ENCODE data around the gene BMPR1B.
A peak's percentile ranks its signal among the peaks of the same experiment; 100 is the strongest.

The BMPR1B gene

GRCh38 chr4:94743838-94744237 is 13.9 kb upstream of the BMPR1B start (continued):
- TF ChIP-seq ZNF138 (tag by site-specific recombination; IDR thresholded peaks at IDR 0.05; ENCODE audit: borderline replicate concordance) (no peak), ZNF37A (tag by site-specific recombination; IDR thresholded peaks at IDR 0.05) (no peak), ZNF112 (tag by site-specific recombination; IDR thresholded peaks at IDR 0.05) (no peak), ZNF132 (tag by site-specific recombination; IDR thresholded peaks at IDR 0.05; ENCODE audit: borderline replicate concordance) (no peak), ZNF610 (tag by site-specific recombination; IDR thresholded peaks at IDR 0.05; ENCODE audit: borderline replicate concordance) (no peak), RBAK (tag by site-specific recombination; IDR thresholded peaks at IDR 0.05) (no peak), ZNF629 (tag by site-specific recombination; IDR thresholded peaks at IDR 0.05) (no peak), BCL11A (tag by site-specific recombination; IDR thresholded peaks at IDR 0.05; ENCODE audit: low read depth) (no peak), ZNF426 (tag by site-specific recombination; IDR thresholded peaks at IDR 0.05) (no peak), PRDM6 (tag by site-specific recombination; IDR thresholded peaks at IDR 0.05) (peak; percentile 90), ZNF292 (tag by site-specific recombination; IDR thresholded peaks at IDR 0.05; ENCODE audit: borderline replicate concordance, low read depth) (no peak), ZNF311 (tag by site-specific recombination; IDR thresholded peaks at IDR 0.05; ENCODE audit: borderline replicate concordance) (no peak), ZNF792 (tag by site-specific recombination; IDR thresholded peaks at IDR 0.05) (no peak), ZBTB44 (tag by site-specific recombination; IDR thresholded peaks at IDR 0.05) (peak; percentile 28; the same call in 1 of the 2 replicates), SP2 (tag by site-specific recombination; IDR thresholded peaks at IDR 0.05) (no peak), ZNF157 (tag by site-specific recombination; IDR thresholded peaks at IDR 0.05) (no peak), ZBTB1 (tag by site-specific recombination; IDR thresholded peaks at IDR 0.05) (no peak)

GRCh38 chr4:94744850-94745249 is 12.9 kb upstream of the BMPR1B start:
- Histone ChIP-seq H3K9me3 (ENCODE audit: control insufficient read depth, insufficient read depth, low read depth, low read length) (no peaks in the 10 kb centered on the region), H3K27ac (ENCODE audit: extremely low read depth, low read depth, low read length) (no peak overlapping the region), H3K4me1 (ENCODE audit: control insufficient read depth, insufficient read depth, low read length) (peaks cover 8% of the 10 kb centered on the region), H3K4me3 (ENCODE audit: low read depth, low read length) (no peak overlapping the region), H3K36me3 (ENCODE audit: control insufficient read depth in 2 of 2, insufficient read depth in 1 of 2, low read length in 2 of 2) (no peaks in the 10 kb centered on the region)
- ChIA-PET CTCF (no interaction called here), POLR2A (no interaction called here)
- TF ChIP-seq ZNF138 (tag by site-specific recombination; IDR thresholded peaks at IDR 0.05; ENCODE audit: borderline replicate concordance) (no peak), PRDM6 (tag by site-specific recombination; IDR thresholded peaks at IDR 0.05) (peak; percentile 64)

- Histone ChIP-seq H3K36me3 (ENCODE audit: control insufficient read depth in 2 of 2, insufficient read depth in 1 of 2, low read length in 2 of 2) (no peaks in the 10 kb centered on the region), H3K4me1 (ENCODE audit: control insufficient read depth, insufficient read depth, low read length) (peaks cover 8% of the 10 kb centered on the region), H3K4me3 (ENCODE audit: low read depth, low read length) (no peak overlapping the region), H3K27ac (ENCODE audit: extremely low read depth, low read depth, low read length) (no peak overlapping the region), H3K9me3 (ENCODE audit: control insufficient read depth, insufficient read depth, low read depth, low read length) (no peaks in the 10 kb centered on the region)
- CTCF ChIA-PET: no interaction called here
- POLR2A ChIA-PET: no interaction called here
- TF ChIP-seq ZBTB21 (tag by site-specific recombination; IDR thresholded peaks at IDR 0.05) (no peak), SP7 (tag by site-specific recombination; IDR thresholded peaks at IDR 0.05) (no peak), ZNF654 (tag by site-specific recombination; IDR thresholded peaks at IDR 0.05; ENCODE audit: low read depth) (peak; percentile 31)
These were observed 11.0 kb upstream of the BMPR1B start for GRCh38 chr4:94746746-94747145.

All from HEK293 (cell line).